NOMO-1 (cell line): ENCODE data around the gene CLPSL2.
A peak's percentile ranks its signal among the peaks of the same experiment; 100 is the strongest.
"Not testable (repeated sequence)": the region's sequence is repeated elsewhere in the genome, so short reads cannot be mapped to it uniquely, and the experiment has no call there.

Experiments used
- DNase-seq, 2 experiments: peaks; one replicate each; lab custom pipeline; 2025; ENCODE audit not compliant: unreplicated experiment in 2 of 2; lab: John Stamatoyannopoulos, UW

Gene CLPSL2, protein sequence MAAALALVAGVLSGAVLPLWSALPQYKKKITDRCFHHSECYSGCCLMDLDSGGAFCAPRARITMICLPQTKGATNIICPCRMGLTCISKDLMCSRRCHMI

DNA sequence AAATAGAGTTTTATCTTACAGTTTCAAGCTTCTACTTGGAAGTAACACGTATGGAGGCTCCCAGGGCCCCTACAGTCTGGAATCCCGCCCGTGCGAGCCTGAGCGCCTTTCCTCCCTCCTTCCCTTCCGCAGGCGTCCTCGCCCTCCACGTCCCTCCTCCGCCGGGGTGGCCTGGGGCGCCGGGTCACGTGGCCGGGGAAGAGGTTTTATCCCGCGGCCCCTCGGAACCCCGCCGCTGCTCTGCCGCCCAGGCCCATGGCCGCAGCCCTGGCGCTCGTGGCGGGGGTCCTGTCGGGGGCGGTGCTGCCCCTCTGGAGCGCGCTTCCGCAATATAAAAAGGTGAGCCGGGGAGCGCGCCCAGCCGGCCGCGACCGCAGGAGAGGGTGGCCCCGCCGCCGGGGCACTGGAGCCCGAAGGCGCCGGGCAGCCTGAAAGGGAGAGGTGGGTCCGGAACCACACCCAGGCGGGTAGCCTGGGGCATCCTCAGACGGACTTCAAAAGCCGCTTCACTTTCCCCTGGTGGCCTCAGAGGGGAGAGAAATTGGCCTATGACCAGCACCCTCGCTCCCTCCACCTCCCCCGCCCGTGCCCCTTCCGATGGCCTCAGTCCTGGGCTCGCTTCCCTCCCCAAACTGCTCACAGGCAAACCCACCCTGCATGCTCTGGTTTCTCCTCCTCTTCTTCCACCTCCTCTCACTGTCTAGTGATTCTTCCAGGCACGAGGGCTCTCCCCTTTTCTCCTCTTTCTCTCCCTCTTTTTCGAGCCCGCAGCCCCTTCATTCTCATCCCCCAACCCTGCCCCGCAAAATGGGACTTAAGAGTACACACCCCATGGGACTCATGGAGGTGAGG is at the start of gene CLPSL2:
CLPSL2 (plus strand) TSS at position 235 of the 852 bp plus-strand sequence; CDS start at position 256, 21 bp downstream.
- peak; percentile 17 for DNase-seq

DNA sequence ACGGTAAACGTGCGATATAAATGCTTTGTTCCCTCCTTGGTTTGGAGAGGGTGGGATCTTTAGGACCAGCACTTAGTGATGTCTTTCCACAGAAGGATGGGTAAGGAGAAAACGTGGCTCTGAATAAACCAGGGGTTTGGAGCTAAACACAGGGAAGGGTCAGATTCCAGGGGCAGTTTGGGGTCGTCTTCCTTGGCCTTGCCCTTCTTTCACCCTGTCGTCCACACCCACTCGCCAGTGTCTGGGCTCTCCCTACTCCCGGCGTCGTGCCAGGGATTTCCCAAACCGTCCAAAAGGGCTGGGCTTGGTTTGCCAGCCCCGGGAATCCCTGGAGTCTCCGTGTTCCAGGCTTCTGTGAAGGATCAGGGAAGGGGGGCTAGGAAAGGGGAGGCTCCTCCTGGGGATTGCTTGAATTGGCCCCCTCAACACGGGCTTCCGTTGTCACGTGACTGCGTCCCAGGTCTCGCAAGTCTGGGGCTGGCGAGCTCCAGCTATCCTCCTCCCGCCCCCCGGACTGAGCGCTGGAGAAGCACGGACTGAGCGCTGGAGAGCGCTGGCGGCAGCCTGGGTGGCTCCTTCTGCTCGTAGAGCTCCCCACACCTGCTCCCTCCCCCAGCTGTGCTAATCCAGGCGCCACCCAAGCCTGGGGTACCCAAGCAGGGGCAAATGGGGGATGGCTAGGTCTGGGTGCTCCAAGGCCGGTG is 49.0 kb upstream of the CLPSL2 start:
- DNase-seq, result peak in 1 of 2 experiments; percentile 55

DNA sequence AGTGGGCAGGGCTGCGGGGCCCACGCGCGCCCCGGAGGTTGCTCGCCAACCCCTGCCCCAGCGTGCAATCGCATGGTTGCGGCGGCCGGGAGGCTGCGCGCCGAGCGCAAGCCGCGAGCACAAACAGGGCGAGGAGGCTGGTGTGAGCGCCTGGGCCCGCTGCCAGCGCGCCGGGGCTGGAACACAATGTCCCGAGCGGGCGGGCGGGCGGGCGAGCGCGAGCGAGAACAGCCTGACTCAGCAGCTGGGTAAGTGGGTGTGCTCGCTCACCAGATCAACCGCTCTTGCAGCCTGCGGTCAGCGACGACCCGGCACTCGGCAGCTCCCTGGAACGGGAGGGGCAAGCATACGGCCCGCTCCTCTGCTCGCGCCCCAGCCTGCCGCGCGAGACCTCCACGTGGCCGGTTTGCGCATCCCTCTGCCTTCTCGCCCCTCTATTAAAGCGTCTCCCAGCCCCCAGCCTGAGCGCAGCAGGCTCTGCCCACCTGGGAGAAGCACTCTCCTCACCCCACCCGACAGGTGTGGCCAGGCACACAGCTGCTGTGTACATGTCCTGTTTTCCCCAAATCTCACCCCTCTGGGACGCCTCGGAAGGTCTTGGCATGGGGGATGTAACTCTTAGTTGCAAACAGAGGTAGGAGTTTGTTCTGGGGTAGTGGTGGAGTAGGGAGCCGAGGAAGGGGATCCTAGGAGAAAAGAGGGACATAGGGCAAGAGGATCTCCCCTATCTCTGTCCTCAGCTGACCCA is 48.3 kb upstream of the CLPSL2 start:
- DNase-seq, result peak; percentile 93 to 94

DNA sequence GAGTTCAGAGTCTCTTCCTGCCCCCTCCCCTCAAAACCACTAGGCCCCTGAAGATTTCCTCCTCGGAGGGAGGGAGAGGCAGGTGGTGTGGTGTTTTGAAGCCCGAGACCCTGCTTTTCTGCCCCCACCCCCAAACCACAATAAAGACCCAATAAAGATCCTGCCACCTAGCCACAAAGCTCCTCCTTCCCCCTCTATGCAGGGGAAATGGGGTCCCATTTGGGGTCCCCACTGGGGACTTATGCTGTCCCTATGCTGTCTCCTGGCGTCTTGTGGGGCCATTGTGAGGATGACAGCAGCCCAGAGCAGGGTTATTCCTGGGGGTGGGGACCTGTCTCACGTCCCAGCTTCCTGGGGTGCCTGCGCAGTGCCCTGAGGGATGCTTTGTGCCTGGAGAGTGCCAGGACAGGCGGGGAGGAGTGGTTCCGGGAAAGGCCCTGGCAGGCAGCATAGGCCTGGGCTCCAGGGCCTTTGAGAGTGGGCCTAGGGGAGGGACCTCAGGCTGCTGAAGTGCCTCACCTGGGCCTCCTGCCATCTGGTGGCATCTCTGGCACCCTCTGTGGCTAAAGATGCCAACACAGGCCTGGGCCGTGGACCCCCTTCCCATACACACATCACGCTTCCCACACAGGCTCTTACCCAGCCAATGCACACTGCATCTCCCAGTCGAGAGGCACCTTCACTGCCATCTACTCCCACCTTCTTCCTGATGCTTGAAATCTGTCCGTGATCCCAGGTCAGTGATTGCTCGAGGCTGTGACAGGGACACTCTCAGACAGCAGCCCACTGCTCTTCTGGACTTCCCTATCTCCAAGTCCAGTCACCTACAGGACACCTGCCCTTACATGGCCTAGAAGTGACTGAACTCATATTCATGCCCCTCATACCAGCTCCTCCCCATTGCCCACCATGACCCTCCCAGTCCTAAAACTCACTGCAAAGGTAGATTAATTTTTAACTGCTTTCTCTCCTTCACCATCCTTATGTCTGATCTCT is 47.4 kb upstream of the CLPSL2 start:
- DNase-seq, result no peak

DNA sequence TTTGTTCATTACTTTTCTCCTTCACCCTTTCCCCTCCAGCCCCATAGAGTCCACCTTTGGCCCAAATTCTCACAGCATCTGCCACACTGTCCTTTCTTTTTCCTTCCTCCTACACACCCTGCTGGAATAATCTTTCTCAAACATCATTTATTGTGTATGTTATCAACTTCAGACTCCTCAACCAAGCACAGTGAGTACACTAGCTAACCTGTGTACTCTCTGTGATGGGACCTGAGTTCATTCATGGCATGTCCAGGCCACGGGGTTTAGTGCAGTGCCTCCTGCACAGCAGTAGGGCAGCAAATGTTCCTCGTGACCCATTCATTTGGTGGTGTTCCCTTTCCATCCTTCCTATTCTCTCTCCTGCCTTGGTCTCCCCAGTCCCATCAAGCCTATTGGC is 46.7 kb upstream of the CLPSL2 start:
- no peak for DNase-seq

DNA sequence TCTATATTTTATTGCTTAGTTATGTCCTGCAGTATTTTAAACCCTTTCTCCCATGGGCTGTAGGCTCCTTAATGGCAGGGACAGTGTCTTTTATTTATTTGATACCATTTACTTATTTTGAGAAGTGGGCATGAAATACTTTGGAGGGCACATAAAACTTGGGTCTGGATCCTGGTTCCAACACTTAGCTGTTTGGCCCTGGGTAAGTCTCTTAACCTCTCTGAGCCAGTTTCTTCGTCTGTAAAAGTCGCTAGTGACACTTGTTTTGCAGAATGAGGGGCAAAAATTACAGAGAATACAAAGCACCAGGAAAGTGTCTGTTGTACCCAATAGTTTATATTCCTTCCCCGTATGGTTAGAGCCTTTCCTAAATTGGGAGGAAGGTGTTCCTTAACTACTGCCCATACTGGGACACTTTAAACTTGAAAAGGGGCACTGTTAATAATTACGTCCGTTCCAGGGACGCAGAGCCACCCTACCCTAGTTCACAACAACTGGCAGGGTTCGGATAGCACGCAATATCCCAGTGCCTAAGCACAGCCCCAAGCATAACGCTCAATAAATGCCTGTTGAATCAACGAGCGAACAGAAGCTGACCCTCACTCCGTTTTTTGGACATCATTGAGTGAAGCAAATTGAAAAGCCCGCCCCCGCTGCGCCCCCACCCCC is 45.5 kb upstream of the CLPSL2 start:
- no peak for DNase-seq

DNA sequence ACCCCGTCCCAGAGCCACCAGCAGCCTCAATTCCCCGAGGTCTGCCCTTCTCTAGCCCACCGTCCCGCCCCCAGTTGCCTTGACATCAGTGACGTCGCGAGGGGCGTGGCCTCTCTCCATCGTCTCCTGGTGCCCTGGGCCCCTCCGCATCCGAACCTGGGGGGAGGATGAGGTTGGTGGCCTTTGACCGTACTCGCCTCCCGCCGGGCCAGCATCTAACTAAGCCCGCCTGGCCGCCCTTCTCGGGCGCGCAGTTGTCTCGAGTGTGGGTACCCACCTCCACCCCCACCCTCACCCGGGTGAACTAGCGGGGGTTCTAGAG is 45.0 kb upstream of the CLPSL2 start:
- DNase-seq, result peak; percentile 74 to 77

DNA sequence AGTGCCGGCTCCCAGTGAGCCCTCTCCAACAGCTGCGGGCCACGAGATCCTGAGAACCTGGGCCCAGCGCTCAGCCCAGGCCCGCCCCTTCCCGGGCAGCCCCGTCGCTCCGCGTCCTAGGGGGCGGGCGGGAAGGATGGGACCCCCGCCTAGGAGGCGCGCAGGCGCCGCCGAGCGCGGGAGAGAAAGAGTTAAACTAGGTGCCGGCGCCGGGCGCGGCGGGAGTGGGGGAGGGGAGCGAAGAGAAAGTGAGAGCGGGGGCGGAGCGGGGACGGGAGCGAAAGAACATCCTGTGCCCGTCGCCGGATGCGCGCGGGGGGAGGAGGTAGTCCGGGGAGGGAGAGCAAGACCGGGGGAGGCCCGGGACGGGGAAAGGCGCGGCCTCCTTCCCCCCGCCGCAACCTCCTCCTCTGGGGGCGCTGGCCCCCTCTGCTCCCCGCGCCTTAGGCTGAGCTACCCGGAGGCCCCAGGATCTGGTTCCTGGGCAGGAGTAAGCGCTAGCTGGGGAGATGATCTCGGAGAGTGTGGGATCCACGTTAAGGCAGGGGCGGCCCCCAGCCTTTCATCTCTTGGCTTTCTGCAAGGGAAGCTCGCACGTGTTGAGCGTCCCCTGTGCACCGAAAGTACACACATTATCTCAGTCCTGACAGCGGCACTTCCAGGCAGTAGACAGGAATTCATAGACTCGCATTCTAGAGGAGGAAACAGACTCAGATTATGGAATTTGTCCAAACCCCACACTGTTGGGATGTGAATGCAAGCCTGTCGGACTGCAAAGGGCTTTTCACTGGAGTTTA is 44.5 kb upstream of the CLPSL2 start:
- DNase-seq, result peak; percentile 77

DNA sequence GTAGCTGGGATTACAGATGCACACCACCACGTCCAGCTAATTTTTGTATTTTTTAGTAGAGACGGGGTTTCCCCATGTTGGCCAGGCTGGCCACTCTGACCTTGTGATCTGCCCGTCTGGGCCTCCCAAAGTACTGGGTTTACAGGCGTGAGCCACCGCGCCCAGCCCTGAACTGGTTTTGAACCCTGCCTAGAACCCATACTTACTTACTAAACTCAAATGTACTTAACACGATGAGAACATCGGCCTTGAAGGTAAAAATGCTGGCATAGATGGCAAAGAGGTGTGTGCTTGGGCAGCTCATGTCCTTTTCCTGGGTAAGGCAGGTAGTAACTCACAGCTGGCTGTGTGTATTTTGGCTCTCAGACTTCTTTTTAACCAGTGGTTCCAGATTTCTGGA is 42.8 kb upstream of the CLPSL2 start:
- no peak for DNase-seq

DNA sequence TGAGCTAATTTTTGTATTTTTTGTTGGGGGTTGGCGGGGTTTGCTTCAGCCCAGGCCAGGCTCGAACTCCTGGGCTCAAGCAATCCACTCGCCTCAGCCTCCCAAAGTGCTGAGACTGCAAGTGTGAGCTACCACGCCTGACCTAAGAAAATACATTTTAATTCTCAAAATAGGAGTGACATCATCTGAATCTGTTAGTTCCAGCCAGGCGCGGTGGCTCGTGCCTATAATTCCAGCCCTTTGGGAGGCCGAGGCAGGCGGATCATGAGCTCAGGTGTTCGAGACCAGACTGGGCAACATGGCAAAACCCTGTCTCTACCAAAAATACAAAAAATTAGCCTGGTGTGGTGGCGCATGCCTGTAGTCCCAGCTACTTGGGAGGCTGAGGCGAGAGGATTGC is 42.1 kb upstream of the CLPSL2 start:
- DNase-seq, result not testable (repeated sequence)

DNA sequence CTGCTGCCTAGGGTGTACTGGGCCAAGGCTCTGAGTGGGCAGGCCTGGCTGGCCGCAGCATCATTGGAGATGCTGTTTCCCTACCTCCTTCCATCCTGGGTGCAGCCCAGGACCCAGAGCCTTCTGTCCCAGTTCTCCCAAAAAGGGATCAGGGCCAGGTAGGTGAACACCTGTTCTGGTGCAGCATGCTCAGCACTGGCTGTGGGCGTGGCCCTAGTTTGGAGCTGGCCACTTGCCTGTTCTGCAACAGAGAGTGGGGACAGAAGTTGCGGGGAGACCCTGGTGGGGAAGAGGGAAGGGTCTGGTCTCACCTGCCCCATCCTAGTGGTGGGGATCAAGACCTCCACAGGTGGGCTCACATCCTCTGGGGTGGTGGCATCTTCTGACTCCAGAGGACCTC is 40.9 kb upstream of the CLPSL2 start:
- DNase-seq, result no peak

DNA sequence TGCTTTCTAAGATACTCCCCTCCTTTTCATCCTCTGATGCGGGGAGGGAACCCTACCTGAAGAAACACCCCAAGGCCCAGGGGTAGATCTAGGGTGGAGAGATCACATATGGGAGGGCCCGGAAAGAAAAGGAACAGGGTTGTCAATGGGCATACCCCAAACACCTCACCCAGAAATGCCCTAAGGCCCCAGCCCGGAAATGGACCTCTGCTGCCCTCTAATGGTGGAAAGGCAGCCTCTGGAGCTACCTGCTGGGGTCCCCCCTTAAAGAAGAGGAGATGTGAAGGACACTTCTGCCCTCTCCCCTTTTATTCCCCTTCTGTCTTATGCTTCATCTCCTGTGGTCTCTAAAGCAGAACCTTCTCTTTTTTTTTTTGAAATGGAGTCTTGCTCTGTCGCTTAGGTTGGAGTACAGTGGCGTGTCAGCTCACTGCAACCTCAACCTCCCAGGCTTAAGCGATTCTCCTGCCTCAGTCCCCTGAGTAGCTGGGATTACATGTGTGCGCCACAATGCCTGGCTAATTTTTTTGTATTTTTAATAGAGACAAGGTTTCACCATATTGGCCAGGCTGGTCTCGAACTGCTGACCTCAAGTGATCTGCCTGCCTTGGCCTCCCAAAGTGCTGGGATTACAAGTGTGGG is 40.0 kb upstream of the CLPSL2 start:
- peak; percentile 65 to 76 for DNase-seq

DNA sequence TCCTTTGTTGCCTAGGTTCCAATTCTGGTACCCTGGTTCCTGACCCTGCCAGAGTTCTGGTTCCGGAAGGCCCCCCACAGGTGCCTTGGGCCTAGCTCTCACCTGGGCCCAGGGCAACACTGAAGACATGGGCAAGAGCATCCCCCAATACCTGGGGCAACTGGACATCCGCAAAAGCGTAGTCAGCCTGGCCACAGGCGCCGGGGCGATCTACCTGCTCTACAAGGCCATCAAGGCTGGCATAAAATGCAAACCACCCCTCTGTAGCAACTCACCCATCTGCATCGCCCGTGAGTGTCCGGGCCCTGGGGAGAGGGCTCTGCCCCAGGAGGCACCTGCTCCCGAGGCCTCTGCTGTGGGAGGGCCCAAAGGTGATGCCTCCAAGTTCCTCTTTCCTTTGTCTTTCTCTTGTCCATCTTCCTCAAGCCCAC is 39.4 kb upstream of the CLPSL2 start, which contains the start of gene ARMC12:
ARMC12 (plus strand) TSS at position 51 of the 431 bp plus-strand sequence; CDS start at position 128, 77 bp downstream.
- no peak for DNase-seq

DNA sequence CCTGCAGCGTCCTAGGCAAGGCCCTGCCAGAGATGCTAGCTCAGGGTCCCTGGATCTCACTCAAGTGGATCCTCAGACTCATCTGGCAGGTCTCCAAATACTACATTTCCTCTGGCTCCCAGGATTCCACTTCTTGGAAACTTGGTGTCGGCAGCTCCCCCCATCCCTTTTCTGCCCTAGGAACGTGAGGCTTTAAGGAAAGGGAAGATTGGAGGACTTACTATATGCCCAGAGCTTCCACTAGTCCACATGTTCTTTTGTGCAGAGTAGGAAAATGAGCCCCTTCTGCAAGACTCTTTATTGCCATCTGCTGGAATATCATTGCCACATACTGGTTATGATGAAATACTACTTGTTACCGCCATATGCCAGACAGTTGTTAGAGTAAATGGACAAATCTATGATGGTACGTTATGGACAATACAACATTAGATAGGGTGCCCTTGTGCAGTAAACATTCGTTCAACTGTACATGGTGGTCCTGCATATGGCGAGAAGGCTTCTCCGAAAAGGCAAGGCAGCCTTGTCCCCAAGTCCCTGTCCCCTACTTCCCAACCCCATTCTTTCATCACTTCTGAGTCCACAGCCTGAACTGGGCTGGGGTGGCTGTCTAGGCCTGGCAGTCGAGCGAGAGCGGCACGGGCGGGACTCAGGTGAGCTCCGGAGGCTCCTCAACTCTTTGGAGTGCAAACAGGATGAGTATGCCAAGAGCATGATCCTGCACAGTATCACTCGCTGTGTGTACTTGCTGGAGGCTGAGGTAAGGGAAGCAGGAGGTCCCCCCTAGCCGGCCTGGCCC is 38.8 kb upstream of the CLPSL2 start:
- DNase-seq, result peak; percentile 56 to 87

DNA sequence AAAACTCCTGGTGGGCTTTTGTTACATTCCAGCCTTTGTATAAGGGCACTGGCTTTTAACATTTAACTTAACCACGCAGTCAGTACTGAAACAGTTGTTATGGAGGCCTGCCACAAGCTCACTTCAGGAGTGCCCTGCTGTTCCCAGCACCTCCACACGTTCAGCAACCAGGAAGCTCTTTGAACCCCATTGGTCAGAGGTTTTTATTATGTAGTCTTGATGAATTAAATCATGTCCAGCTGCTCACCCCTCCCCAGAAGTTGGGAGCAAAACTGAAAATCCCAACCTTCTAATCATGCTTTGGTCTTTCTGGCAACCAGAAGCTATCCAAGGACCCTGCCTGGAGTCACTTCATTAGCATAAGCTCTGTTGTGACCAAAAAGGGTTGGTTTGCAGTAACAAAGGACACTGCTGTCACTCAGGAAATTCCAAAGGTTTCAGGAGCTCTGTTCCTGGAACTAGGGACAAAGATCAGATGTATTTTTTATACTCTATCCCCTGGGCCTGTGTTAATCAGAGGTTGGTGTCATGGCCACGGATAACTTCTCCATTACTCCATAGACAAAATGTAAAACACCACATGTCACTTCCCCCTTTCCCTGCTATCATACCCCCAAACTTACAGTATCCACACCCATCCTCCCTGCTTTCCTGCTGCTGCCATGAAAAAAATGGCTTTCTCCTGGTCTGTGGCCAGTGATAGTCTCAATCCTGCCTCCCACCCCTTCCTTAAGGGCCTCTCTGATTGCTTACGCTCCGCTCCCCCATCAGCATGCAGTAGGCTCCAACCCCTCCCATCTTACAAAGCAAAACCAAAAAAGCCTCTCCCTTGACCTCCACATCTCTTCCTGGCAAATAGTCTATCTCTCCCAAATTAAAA is 36.5 kb upstream of the CLPSL2 start:
- no peak for DNase-seq

DNA sequence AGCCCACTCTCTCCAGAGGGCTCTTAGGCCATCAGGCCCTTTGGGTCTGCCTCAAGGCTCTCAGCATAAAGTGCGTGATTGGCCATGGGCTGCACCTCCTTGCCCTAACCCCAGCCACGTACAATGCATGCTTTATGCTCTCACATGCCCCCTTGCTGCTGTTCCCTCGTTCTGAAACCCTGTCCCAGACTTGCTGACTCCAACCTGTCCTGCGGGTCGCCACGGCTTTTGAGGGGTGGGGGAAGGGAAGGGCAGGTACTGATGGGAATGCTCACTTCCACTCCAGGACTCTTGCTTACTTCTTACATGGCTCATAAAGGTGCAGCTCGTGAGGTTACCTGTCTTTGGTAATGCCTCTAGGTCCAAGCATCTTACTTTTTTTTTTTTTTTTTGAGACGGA is 33.6 kb upstream of the CLPSL2 start:
- DNase-seq, result no peak
